ENCODE data around the gene TRIM28.
"Not testable (repeated sequence)": the region's sequence is repeated elsewhere in the genome, so short reads cannot be mapped to it uniquely, and the experiment has no call there.

The TRIM28 gene

GRCh38 chr19:58543826-58544590 lies at the start of gene TRIM28:
Gene TRIM28, plus strand, starts transcription at chr19:58544064. Its CDS starts 694 bp downstream, at chr19:58544758.
- no peak for DNase-seq

GRCh38 chr19:58497634-58498170 lies 46.2 kb upstream of the TRIM28 start:
- DNase-seq, result no peak

GRCh38 chr19:58498316-58499020 lies 45.4 kb upstream of the TRIM28 start:
- no peak for DNase-seq

GRCh38 chr19:58499021-58499927 lies 44.6 kb upstream of the TRIM28 start:
- DNase-seq, result peak; percentile 94

GRCh38 chr19:58500242-58500641 lies 43.6 kb upstream of the TRIM28 start:
- no peak for DNase-seq

- DNase-seq, result not testable (repeated sequence)
These were observed 36.2 kb upstream of the TRIM28 start for GRCh38 chr19:58507602-58508223.

GRCh38 chr19:58509731-58510083 lies 34.2 kb upstream of the TRIM28 start:
- DNase-seq, result no peak

- no peak for DNase-seq
These were observed 33.6 kb upstream of the TRIM28 start for GRCh38 chr19:58510084-58510862.

GRCh38 chr19:58511353-58512208 lies 32.3 kb upstream of the TRIM28 start, which contains the start of gene SLC27A5:
Gene SLC27A5, minus strand, starts transcription at chr19:58511992. Its CDS starts 37 bp downstream, at chr19:58511955.
- no peak for DNase-seq

- DNase-seq, result no peak
These were observed 30.6 kb upstream of the TRIM28 start for GRCh38 chr19:58513213-58513693.

- peak; percentile 92 for DNase-seq
These were observed 29.9 kb upstream of the TRIM28 start for GRCh38 chr19:58513694-58514563.

GRCh38 chr19:58514564-58515022 lies 29.3 kb upstream of the TRIM28 start:
- no peak for DNase-seq

- DNase-seq, result no peak
These were observed 28.6 kb upstream of the TRIM28 start for GRCh38 chr19:58515259-58515658.

- DNase-seq, result no peak
These were observed 27.5 kb upstream of the TRIM28 start for GRCh38 chr19:58516246-58516836.

- DNase-seq, result no peak
These were observed 26.7 kb upstream of the TRIM28 start for GRCh38 chr19:58516964-58517833.

- no peak for DNase-seq
These were observed 25.4 kb upstream of the TRIM28 start for GRCh38 chr19:58518256-58519086.

- DNase-seq, result peak; percentile 69
These were observed 24.8 kb upstream of the TRIM28 start for GRCh38 chr19:58519087-58519354.
